ENCODE results near the gene SDR9C7.

GRCh38 chr12:56898938-56899337 lies 35.3 kb downstream of the SDR9C7 start:
- TF ChIP-seq POLR2A (IDR thresholded peaks at IDR 0.05) (no peak), EP300 (IDR thresholded peaks at IDR 0.05) (no peak), CTCF (IDR thresholded peaks at IDR 0.05) (no peak)
